Measurements from ENCODE around the gene DNAJC5. TPM values are rescaled to one million over a fixed set of nuclear protein-coding genes. Genes with fewer than 3 reads are reported as not detected.
"Not testable (repeated sequence)": the region's sequence is repeated elsewhere in the genome, so short reads cannot be mapped to it uniquely, and the experiment has no call there.

DNAJC5 gene
- total and polyA plus RNA-seq, 2 donors (not counting 3 experiments of a cell fraction or from before 2014, with no cell fraction given): 44.7 to 60.3 TPM

DNA sequence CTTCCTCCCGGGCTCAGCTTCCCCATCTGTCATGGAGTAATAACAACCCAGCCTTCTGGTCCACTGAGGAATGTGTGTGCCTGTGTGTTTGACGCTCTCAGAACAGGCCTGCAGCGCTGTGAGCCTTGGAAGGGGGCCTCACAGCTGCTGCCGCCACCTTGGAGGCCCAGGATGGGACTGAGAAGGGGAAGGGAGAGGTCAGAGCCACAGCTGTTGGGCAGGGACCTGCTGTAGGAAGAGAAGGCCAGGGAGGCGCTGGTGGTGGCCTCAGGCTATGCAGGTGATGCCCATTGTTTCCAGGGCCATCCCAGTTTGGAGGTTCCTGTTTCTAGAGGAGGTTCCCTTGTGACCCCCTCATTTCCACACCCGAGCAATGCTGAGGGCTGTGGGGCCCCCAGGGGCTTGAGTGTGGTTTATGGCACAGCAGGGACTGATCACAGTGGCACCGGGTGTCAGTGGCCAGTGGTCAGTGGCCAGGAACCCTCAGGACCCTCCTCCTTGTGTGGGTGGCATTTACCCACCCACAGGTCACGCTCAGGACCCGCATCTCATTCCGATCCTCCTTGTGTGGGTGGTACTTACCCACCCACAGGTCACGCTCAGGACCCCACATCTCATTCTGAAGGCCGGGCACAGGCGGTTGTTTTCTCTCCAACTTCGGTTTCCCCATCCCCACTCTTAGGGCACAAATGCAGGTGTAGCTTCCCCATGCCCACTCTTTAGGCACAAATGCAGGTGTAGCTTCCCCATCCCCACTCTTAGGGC is 15.8 kb upstream of the DNAJC5 start:
- CTCF ChIA-PET: no interaction called here
- no peaks in the 10 kb centered on the region for H4K20me1 ChIP-seq (replicated peaks; ENCODE audit: control insufficient read depth, extremely low read depth, insufficient read depth, low read length)
- POLR2A ChIA-PET: no interaction called here
- TF ChIP-seq, protein P1, sequence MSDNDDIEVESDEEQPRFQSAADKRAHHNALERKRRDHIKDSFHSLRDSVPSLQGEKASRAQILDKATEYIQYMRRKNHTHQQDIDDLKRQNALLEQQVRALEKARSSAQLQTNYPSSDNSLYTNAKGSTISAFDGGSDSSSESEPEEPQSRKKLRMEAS (IDR thresholded peaks at IDR 0.05; ENCODE audit: insufficient read depth, insufficient read length): no peak
- H3K9me1 ChIP-seq (replicated peaks; ENCODE audit: control insufficient read depth, extremely low read depth, insufficient read depth, low read length): no peaks in the 10 kb centered on the region
- no peak for DNase-seq (ENCODE audit: low read depth, low spot score)
- no peaks in the 10 kb centered on the region for H3K27me3 ChIP-seq (ENCODE audit: control insufficient read depth in 2 of 2, insufficient read depth in 2 of 2, low read length in 2 of 2)
- intact Hi-C loops (cut with micrococcal nuclease): no loop called here
- no peak overlapping the region for H3K4me2 ChIP-seq (ENCODE audit: insufficient read depth, low read length)
- H3K4me3 ChIP-seq (replicated peaks in 1 of 3; ENCODE audit: insufficient read depth in 1 of 3, low read depth in 1 of 3, low read length in 3 of 3): no peak overlapping the region
- H3K4me1 ChIP-seq (ENCODE audit: control insufficient read depth, extremely low read depth, insufficient read depth, low read length): no peaks in the 10 kb centered on the region
- H3K36me3 ChIP-seq (ENCODE audit: control insufficient read depth in 2 of 2, extremely low read depth in 1 of 2, insufficient read depth in 2 of 2, low read length in 2 of 2): peaks cover 11 to 56% of the 10 kb centered on the region in 2 experiments
- BruUV-seq (replicated peaks): no TSS peak
- H3K9ac ChIP-seq (replicated peaks; ENCODE audit: extremely low read depth, insufficient read depth, low read length): no peak overlapping the region
- dilution Hi-C loops (cut with MboI; ENCODE audit: extremely low pct_ligation_motif_present, low sequenced_read_pairs): no loop called here
- H2AFZ ChIP-seq (ENCODE audit: low read depth, low read length): no peak overlapping the region
- FAIRE-seq: no peak
- no peaks in the 10 kb centered on the region for H3K9me3 ChIP-seq (replicated peaks; ENCODE audit: control insufficient read depth, insufficient read depth, low read length)
- H3K79me2 ChIP-seq (ENCODE audit: control insufficient read depth, insufficient read depth, low read length): peaks cover 45% of the 10 kb centered on the region
- H3K27ac ChIP-seq (ENCODE audit: insufficient read depth, low read depth, low read length): no peak overlapping the region

DNA sequence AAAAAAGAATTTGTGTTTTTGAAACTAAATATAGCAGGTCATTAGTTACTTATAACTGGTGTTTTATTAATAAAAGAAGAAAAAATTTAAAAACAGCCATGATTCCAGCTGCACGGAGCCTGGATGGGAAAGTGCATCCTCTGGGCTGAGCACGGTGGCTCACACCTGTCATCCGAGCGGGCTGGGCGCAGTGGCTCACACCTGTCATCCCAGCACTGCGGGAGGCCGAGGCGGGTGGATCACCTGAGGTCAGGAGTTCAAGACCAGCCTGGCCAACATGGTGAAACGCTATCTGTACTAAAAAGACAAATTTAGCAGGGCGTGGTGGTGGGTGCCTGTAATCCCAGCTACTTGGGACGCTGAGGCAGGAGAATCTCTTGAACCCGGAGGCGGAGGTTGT is 14.0 kb upstream of the DNAJC5 start:
- BruUV-seq (replicated peaks); H3K4me3 ChIP-seq (replicated peaks in 1 of 3; ENCODE audit: insufficient read depth in 1 of 3, low read depth in 1 of 3, low read length in 3 of 3); H2AFZ ChIP-seq (ENCODE audit: low read depth, low read length); H3K9me3 ChIP-seq (replicated peaks; ENCODE audit: control insufficient read depth, insufficient read depth, low read length); H3K9ac ChIP-seq (replicated peaks; ENCODE audit: extremely low read depth, insufficient read depth, low read length); H3K27me3 ChIP-seq (ENCODE audit: control insufficient read depth in 2 of 2, insufficient read depth in 2 of 2, low read length in 2 of 2); FAIRE-seq; POLR2A ChIA-PET; dilution Hi-C loops (cut with MboI; ENCODE audit: extremely low pct_ligation_motif_present, low sequenced_read_pairs); H3K4me1 ChIP-seq (ENCODE audit: control insufficient read depth, extremely low read depth, insufficient read depth, low read length); H3K9me1 ChIP-seq (replicated peaks; ENCODE audit: control insufficient read depth, extremely low read depth, insufficient read depth, low read length); H4K20me1 ChIP-seq (replicated peaks; ENCODE audit: control insufficient read depth, extremely low read depth, insufficient read depth, low read length); intact Hi-C loops (cut with micrococcal nuclease); H3K4me2 ChIP-seq (ENCODE audit: insufficient read depth, low read length); H3K27ac ChIP-seq (ENCODE audit: insufficient read depth, low read depth, low read length); DNase-seq (ENCODE audit: low read depth, low spot score): not testable (repeated sequence)
- Histone ChIP-seq H3K36me3 (ENCODE audit: control insufficient read depth in 2 of 2, extremely low read depth in 1 of 2, insufficient read depth in 2 of 2, low read length in 2 of 2) (peaks cover 11 to 60% of the 10 kb centered on the region in 2 experiments), H3K79me2 (ENCODE audit: control insufficient read depth, insufficient read depth, low read length) (peaks cover 35% of the 10 kb centered on the region)
- CTCF ChIA-PET: interaction anchor here (1.0 to 2.0 kb wide), 2 partner anchors 93 to 300 kb away, joined by 6 read pairs; no protein-coding TSS in a partner anchor
